Esophagus muscularis mucosa (tissue), 3 donors: Measurements from ENCODE around the gene CDK4.

ENCODE experiments used
- EP300 ChIP-seq: sonication (generic); formaldehyde crosslinking; IDR thresholded peaks from one replicate; pipeline ENCODE4 v1.6.1; 2017; ENCODE audit warnings: antibody characterized with exemption
- TF ChIP-seq, protein P1 (sequence below), 3 experiments: fragments of 200-600 bp in 2 of 3; fragments of 450-650 bp in 1 of 3; sonication (generic) in 2 of 3; IDR thresholded peaks; one replicate each; pipeline ENCODE4 v1.5.1; 2017 to 2019; ENCODE audit warnings: antibody characterized with exemption in 3 of 3, mild to moderate bottlenecking in 2 of 3, moderate library complexity in 1 of 3

GRCh38 chr12:57718641-57719528 lies 33.2 kb downstream of the CDK4 start:
- TF ChIP-seq, protein P1, sequence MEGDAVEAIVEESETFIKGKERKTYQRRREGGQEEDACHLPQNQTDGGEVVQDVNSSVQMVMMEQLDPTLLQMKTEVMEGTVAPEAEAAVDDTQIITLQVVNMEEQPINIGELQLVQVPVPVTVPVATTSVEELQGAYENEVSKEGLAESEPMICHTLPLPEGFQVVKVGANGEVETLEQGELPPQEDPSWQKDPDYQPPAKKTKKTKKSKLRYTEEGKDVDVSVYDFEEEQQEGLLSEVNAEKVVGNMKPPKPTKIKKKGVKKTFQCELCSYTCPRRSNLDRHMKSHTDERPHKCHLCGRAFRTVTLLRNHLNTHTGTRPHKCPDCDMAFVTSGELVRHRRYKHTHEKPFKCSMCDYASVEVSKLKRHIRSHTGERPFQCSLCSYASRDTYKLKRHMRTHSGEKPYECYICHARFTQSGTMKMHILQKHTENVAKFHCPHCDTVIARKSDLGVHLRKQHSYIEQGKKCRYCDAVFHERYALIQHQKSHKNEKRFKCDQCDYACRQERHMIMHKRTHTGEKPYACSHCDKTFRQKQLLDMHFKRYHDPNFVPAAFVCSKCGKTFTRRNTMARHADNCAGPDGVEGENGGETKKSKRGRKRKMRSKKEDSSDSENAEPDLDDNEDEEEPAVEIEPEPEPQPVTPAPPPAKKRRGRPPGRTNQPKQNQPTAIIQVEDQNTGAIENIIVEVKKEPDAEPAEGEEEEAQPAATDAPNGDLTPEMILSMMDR (IDR thresholded peaks at IDR 0.05), result no peak
- no peak for TF ChIP-seq EP300
